B cell (primary cell): ENCODE data around the gene MAFF. TPM values are rescaled to one million over a fixed set of nuclear protein-coding genes. Genes with fewer than 3 reads are reported as not detected.
"Not testable (repeated sequence)": the region's sequence is repeated elsewhere in the genome, so short reads cannot be mapped to it uniquely, and the experiment has no call there.

Source experiments
- ATAC-seq: fragments of 200-7000 bp; cut with Tn5 transposase; one replicate; pipeline ENCODE4 v1.10.0; 2021; ENCODE audit warnings: low read depth, mild to moderate bottlenecking, moderate number of reproducible peaks, moderate library complexity
- CTCF ChIA-PET: fragments of 350-600 bp; sonication (Branson Sonifier 250); formaldehyde crosslinking; loops from one replicate; lab custom pipeline; 2021; ENCODE audit warnings: antibody characterized with exemption, inconsistent platforms; lab: Charles Lee
- POLR2A ChIA-PET: fragments of 350-600 bp; sonication (Branson Sonifier 250); formaldehyde crosslinking; loops from one replicate; lab custom pipeline; 2021; ENCODE audit warnings: antibody characterized with exemption; lab: Charles Lee
- DNase-seq: peaks from one replicate; pipeline ENCODE4 v3.0.0; 2013
- H2AFZ ChIP-seq: 2 replicates; pipeline ENCODE4 v1.6.1; 2012; ENCODE audit warnings: mild to moderate bottlenecking, low read depth, low read length; ENCODE audit not compliant: insufficient read depth, poor library complexity, severe bottlenecking
- H3K27ac ChIP-seq, 2 donors: 1 replicate in 1 of 2; 2 replicates in 1 of 2; pipeline ENCODE4 v1.5.1; 2012 to 2013; ENCODE audit warnings: low read length in 2 of 2, mild to moderate bottlenecking in 2 of 2, moderate library complexity in 1 of 2
- H3K27me3 ChIP-seq, 4 experiments: fragments of 200-600 bp in 1 of 4; sonication (generic) in 1 of 4; replicated peaks in 1 of 4; 1 replicate in 2 of 4; 2 replicates in 2 of 4; pipeline versions ENCODE4 v1.6.1 to v1.7.0; 2013 to 2016; ENCODE audit warnings: low read length in 3 of 4, mild to moderate bottlenecking in 2 of 4, mixed read lengths in 1 of 4, moderate library complexity in 1 of 4; ENCODE audit not compliant: insufficient read depth in 4 of 4, control insufficient read depth in 3 of 4; ENCODE audit errors: control extremely low read depth in 1 of 4
- H3K36me3 ChIP-seq, 2 experiments: replicated peaks in 1 of 2; 1 replicate in 1 of 2; 2 replicates in 1 of 2; pipeline versions ENCODE4 v1.6.1 to v1.7.1; 2013; ENCODE audit warnings: low read length in 1 of 2; ENCODE audit not compliant: insufficient read depth in 2 of 2, control insufficient read depth in 1 of 2; ENCODE audit errors: control extremely low read depth in 1 of 2, extremely low read depth in 1 of 2
- H3K4me1 ChIP-seq, 2 donors: fragments of 200-600 bp in 1 of 2; sonication (generic) in 1 of 2; 1 replicate in 1 of 2; 2 replicates in 1 of 2; pipeline versions ENCODE4 v1.5.1 to v1.6.1; 2013 to 2017; ENCODE audit warnings: low read length in 2 of 2; ENCODE audit not compliant: control insufficient read depth in 2 of 2, insufficient read depth in 2 of 2
- H3K4me2 ChIP-seq: replicated peaks from 2 replicates; pipeline ENCODE3; 2012; ENCODE audit warnings: mild to moderate bottlenecking, low read depth, low read length; ENCODE audit not compliant: poor library complexity, severe bottlenecking
- H3K4me3 ChIP-seq, 5 experiments: fragments of 200-600 bp in 1 of 5; sonication (generic) in 1 of 5; 1 replicate in 3 of 5; 2 replicates in 2 of 5; pipeline versions ENCODE4 v1.5.1 to v1.7.0; 2011 to 2016; ENCODE audit warnings: low read length in 4 of 5, mild to moderate bottlenecking in 4 of 5, low read depth in 2 of 5, control low read depth in 1 of 5, moderate library complexity in 1 of 5; ENCODE audit not compliant: insufficient read depth in 1 of 5; ENCODE audit errors: control extremely low read depth in 1 of 5, extremely low read depth in 1 of 5
- H3K79me2 ChIP-seq: fragments of 200-600 bp; sonication (generic); one replicate; pipeline ENCODE4 v1.6.0; 2016; ENCODE audit warnings: low read length; ENCODE audit not compliant: control insufficient read depth, insufficient read depth
- H3K9ac ChIP-seq: fragments of 200-600 bp; sonication (generic); 2 replicates; pipeline ENCODE4 v1.6.1; 2017; ENCODE audit warnings: mild to moderate bottlenecking, low read length, moderate library complexity
- H3K9me3 ChIP-seq, 3 donors: one replicate each; pipeline versions ENCODE4 v1.6.1 to v1.7.1; 2013; ENCODE audit warnings: low read length in 2 of 3; ENCODE audit not compliant: control insufficient read depth in 2 of 3, insufficient read depth in 1 of 3; ENCODE audit errors: control extremely low read depth in 1 of 3
- H4K20me1 ChIP-seq: 2 replicates; pipeline ENCODE4 v1.6.0; 2012; ENCODE audit warnings: mild to moderate bottlenecking, low read length; ENCODE audit not compliant: insufficient read depth, control insufficient read depth, poor library complexity, severe bottlenecking
- H3K27ac Mint-ChIP-seq: one replicate; pipeline ENCODE4 v1.8.0; 2021; ENCODE audit warnings: mixed read lengths
- H3K27me3 Mint-ChIP-seq: one replicate; pipeline ENCODE4 v1.8.0; 2021; ENCODE audit warnings: mixed read lengths
- H3K4me1 Mint-ChIP-seq: one replicate; pipeline ENCODE4 v1.8.0; 2021; ENCODE audit warnings: mixed read lengths
- H3K4me3 Mint-ChIP-seq: one replicate; pipeline ENCODE4 v1.8.0; 2021; ENCODE audit warnings: mixed read lengths
- H3K9me3 Mint-ChIP-seq: one replicate; pipeline ENCODE4 v1.8.0; 2022; ENCODE audit warnings: mixed read lengths; ENCODE audit not compliant: insufficient read depth
- CTCF ChIP-seq: fragments of 200-600 bp; IDR thresholded peaks from one replicate; pipeline ENCODE4 v1.8.0; 2022; ENCODE audit warnings: antibody characterized with exemption, mild to moderate bottlenecking
- EZH2 ChIP-seq: IDR thresholded peaks from 2 replicates; pipeline ENCODE4 v1.6.1; 2012; ENCODE audit warnings: borderline replicate concordance, low read depth, mild to moderate bottlenecking, moderate library complexity, low read length; ENCODE audit not compliant: insufficient read depth, poor library complexity, severe bottlenecking
- WGBS: methylation state at CpG from one replicate; pipeline ENCODE4 v1.1.5; 2013; ENCODE audit warnings: missing lambda C conversion rate; ENCODE audit not compliant: insufficient coverage; 5-methylcytosine and 5-hydroxymethylcytosine counted together
- intact Hi-C: fragments of 100-400 bp; cut with micrococcal nuclease; formaldehyde crosslinking; loops from one replicate; pipeline ENCODE4 v1.10.0; 2022
- polyA plus RNA-seq: library from polyadenylated mRNA; depleted of rRNA; stranded (reverse); fragments of >200 nt; gene quantifications from 2 replicates; pipeline ENCODE4 v1.2.3, GENCODE V29; 2012
- total RNA-seq, 2 donors: library from RNA; stranded (reverse); fragments of 120-200 nt in 1 of 2; gene quantifications; 1 replicate in 1 of 2; 2 replicates in 1 of 2; pipeline versions ENCODE4 v1.2.3 to v1.2.4, GENCODE V29; 2013 to 2022

MAFF gene
- total and polyA plus RNA-seq, 2 donors (not counting 1 experiment from before 2014, with no cell fraction given) = 5.3 to 18.0 TPM

- no peak overlapping the region for H3K27ac Mint-ChIP-seq
- no peaks in the 10 kb centered on the region for H3K9me3 ChIP-seq
- intact Hi-C loops = no loop called here
- ATAC-seq = no peak
- H3K4me3 ChIP-seq = no peak overlapping the region
- TF ChIP-seq CTCF = no peak
- TF ChIP-seq EZH2 = no peak
- ChIA-PET POLR2A (no interaction called here), CTCF (no interaction called here)
- no peak for DNase-seq
- no peaks in the 10 kb centered on the region for H3K79me2 ChIP-seq
- H3K27me3 Mint-ChIP-seq = no peaks in the 10 kb centered on the region
- H3K4me3 Mint-ChIP-seq = no peak overlapping the region
- no peak overlapping the region for H2AFZ ChIP-seq
- no peaks in the 10 kb centered on the region for H3K4me1 ChIP-seq
- no peaks in the 10 kb centered on the region for H3K27me3 ChIP-seq
- H3K9me3 Mint-ChIP-seq = no peaks in the 10 kb centered on the region
- H4K20me1 ChIP-seq = no peaks in the 10 kb centered on the region
- H3K9ac ChIP-seq = no peak overlapping the region
- no peaks in the 10 kb centered on the region for H3K36me3 ChIP-seq
- no peak overlapping the region for H3K4me2 ChIP-seq
- WGBS = 98% methylated on average over 7 of the region's 8 CpGs
- no peaks in the 10 kb centered on the region for H3K4me1 Mint-ChIP-seq
- H3K27ac ChIP-seq = no peak overlapping the region
These were observed 30.4 kb downstream of the MAFF start for GRCh38 chr22:38232196-38232595.

GRCh38 chr22:38233427-38233826, 31.6 kb downstream of the MAFF start:
- TF ChIP-seq EZH2 (no peak), CTCF (no peak)
- Histone ChIP-seq H4K20me1 (no peaks in the 10 kb centered on the region), H3K79me2 (no peaks in the 10 kb centered on the region), H3K4me3 (no peak overlapping the region), H2AFZ (no peak overlapping the region), H3K27ac (no peak overlapping the region), H3K4me2 (no peak overlapping the region), H3K27me3 (no peaks in the 10 kb centered on the region), H3K9me3 (no peaks in the 10 kb centered on the region), H3K4me1 (no peaks in the 10 kb centered on the region), H3K9ac (no peak overlapping the region), H3K36me3 (no peaks in the 10 kb centered on the region)
- H3K9me3 Mint-ChIP-seq = no peaks in the 10 kb centered on the region
- no peaks in the 10 kb centered on the region for H3K4me1 Mint-ChIP-seq
- no peak overlapping the region for H3K4me3 Mint-ChIP-seq
- H3K27ac Mint-ChIP-seq = no peak overlapping the region
- WGBS = 100% methylated on average over 5 of the region's 6 CpGs
- DNase-seq (no peak), ATAC-seq (no peak)
- ChIA-PET CTCF (no interaction called here), POLR2A (no interaction called here)
- H3K27me3 Mint-ChIP-seq = no peaks in the 10 kb centered on the region
- intact Hi-C loops = no loop called here

- H3K27me3 ChIP-seq, DNase-seq, H3K9ac ChIP-seq, POLR2A ChIA-PET, H3K4me1 ChIP-seq, H3K79me2 ChIP-seq, H3K4me3 ChIP-seq, H3K27me3 Mint-ChIP-seq, H3K27ac Mint-ChIP-seq, H3K36me3 ChIP-seq, H2AFZ ChIP-seq, H3K4me1 Mint-ChIP-seq, H3K4me3 Mint-ChIP-seq, H4K20me1 ChIP-seq, ATAC-seq, H3K4me2 ChIP-seq, CTCF ChIA-PET, H3K9me3 Mint-ChIP-seq, H3K27ac ChIP-seq, H3K9me3 ChIP-seq, intact Hi-C loops: not testable (repeated sequence)
- WGBS = 100% methylated on average over 9 of the region's 10 CpGs
These were observed 32.1 kb downstream of the MAFF start for GRCh38 chr22:38233856-38234255.
